Measurements from ENCODE around the gene FBXL20. TPM values are rescaled to one million over a fixed set of nuclear protein-coding genes. Genes with fewer than 3 reads are reported as not detected.
"Not testable (repeated sequence)": the region's sequence is repeated elsewhere in the genome, so short reads cannot be mapped to it uniquely, and the experiment has no call there.

Gene FBXL20
- total RNA-seq, 1 experiment from 2014 or later: 5.7 TPM

DNA sequence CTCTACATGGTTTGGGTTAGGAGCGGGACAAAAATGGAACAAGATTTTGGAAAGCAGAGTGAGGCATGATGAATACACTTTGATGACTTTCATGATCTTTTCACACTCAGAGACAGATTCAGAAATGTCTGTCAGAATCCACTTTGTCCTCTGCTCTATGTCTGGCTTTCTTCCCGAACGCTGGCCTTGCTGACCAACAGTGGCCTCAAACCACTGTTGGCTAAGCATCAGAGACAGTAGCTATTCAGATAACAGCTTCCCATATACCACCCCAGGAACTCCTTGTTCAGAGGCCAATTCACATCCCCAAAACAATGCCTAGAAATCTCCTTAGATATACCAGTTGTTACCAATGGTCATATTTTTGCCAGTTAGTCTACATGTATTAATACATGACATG is 40.9 kb downstream of the FBXL20 start:
- H3K4me3 ChIP-seq (ENCODE audit: insufficient read depth, low read depth, low read length): no peak overlapping the region
- no peaks in the 10 kb centered on the region for H3K36me3 ChIP-seq (replicated peaks; ENCODE audit: control insufficient read depth, insufficient read depth, low read length)
- H3K27me3 ChIP-seq (ENCODE audit: control insufficient read depth, insufficient read depth, low read length): no peaks in the 10 kb centered on the region
- DNase-seq: no peak

- no peaks in the 10 kb centered on the region for H3K36me3 ChIP-seq (replicated peaks; ENCODE audit: control insufficient read depth, insufficient read depth, low read length)
- H3K4me3 ChIP-seq (ENCODE audit: insufficient read depth, low read depth, low read length): no peak overlapping the region
- H3K27me3 ChIP-seq (ENCODE audit: control insufficient read depth, insufficient read depth, low read length): no peaks in the 10 kb centered on the region
- no peak for DNase-seq
Observed at GRCh38 chr17:39359994-39360393, 41.4 kb downstream of the FBXL20 start.

- H3K4me3 ChIP-seq (ENCODE audit: insufficient read depth, low read depth, low read length): no peak overlapping the region
- H3K27me3 ChIP-seq (ENCODE audit: control insufficient read depth, insufficient read depth, low read length): no peaks in the 10 kb centered on the region
- H3K36me3 ChIP-seq (replicated peaks; ENCODE audit: control insufficient read depth, insufficient read depth, low read length): no peaks in the 10 kb centered on the region
- DNase-seq: peak; percentile 35
Observed at GRCh38 chr17:39357986-39358385, 43.4 kb downstream of the FBXL20 start.

DNA sequence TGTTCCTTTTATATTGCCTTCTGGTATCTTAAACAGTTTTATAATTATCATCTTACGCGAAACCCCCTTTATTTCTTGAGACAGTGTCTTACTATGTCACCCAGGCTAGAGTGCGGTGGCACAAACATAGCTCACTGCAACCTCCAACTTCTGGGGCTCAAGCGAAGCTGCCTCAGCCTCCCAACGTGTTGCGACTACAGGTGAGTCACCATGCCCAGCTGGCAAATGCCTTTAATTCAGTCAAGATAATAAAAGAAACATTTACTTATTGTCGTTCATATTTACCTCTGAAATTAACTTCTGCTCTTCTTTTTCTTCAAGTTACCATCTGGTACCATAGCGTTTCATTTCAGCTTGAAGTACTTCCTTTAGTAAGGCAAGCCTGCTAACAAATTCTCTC is 43.9 kb downstream of the FBXL20 start:
- no peak for DNase-seq
- no peaks in the 10 kb centered on the region for H3K36me3 ChIP-seq (replicated peaks; ENCODE audit: control insufficient read depth, insufficient read depth, low read length)
- H3K4me3 ChIP-seq (ENCODE audit: insufficient read depth, low read depth, low read length): no peak overlapping the region
- H3K27me3 ChIP-seq (ENCODE audit: control insufficient read depth, insufficient read depth, low read length): no peaks in the 10 kb centered on the region

DNA sequence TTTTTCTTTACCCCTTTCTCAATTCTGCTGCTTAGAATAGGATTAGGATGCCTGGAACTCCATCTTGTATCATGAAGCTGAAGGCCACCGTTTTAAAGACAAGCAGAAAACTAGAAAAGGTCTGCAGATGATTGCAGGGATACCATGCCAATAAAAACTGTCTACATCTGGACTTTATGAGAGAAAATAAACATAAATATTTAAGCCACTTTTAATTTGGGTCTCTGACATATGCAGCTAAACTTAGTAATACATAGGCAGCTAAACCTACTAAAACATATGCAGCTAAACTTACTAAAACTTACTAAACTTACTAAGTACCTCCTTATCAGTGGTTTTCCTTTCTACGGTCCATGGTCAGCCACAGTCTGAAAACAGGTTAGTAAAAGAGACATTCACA is 48.4 kb downstream of the FBXL20 start:
- no peak overlapping the region for H3K4me3 ChIP-seq (ENCODE audit: insufficient read depth, low read depth, low read length)
- H3K36me3 ChIP-seq (replicated peaks; ENCODE audit: control insufficient read depth, insufficient read depth, low read length): no peaks in the 10 kb centered on the region
- H3K27me3 ChIP-seq (ENCODE audit: control insufficient read depth, insufficient read depth, low read length): no peaks in the 10 kb centered on the region
- no peak for DNase-seq

DNA sequence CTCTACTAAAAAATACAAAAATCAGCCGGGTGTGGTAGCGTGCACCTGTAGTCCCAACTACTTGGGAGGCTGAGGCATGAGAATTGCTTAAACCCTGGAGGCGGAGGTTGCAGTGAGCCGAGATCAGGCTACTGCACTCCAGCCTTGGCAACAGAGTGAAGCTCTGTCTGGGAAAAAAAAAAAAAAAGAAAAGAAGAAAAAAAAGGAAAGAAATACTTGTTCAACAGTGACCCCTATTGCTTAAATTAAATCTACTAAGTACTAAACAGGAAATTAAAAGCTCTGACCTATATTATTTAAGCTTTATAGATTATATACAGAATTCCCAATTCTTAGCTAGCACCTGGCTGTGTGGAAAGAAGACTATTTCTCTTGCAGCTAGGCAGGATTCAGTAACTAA is 48.9 kb downstream of the FBXL20 start:
- DNase-seq: no peak

DNA sequence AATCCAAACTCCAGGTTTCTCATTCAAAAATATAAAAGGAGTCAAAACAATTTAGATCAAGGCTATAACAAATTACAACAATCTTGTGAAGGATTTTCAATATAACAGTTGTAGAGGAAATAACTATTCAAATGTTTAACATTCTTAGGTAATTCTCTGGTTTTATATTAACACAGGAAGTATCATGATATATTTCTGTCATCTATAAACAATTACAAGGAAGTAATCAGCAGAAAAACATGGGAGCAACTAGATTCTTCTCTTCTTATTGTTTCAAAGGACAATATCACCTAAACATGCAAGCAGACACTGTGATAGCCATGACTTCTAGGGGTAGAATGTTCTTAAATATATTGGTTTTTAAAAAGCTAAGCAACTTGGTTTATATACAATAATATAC is 49.9 kb downstream of the FBXL20 start:
- no peak overlapping the region for H3K4me3 ChIP-seq (ENCODE audit: insufficient read depth, low read depth, low read length)
- H3K27me3 ChIP-seq (ENCODE audit: control insufficient read depth, insufficient read depth, low read length): no peaks in the 10 kb centered on the region
- DNase-seq: no peak
- H3K36me3 ChIP-seq (replicated peaks; ENCODE audit: control insufficient read depth, insufficient read depth, low read length): no peaks in the 10 kb centered on the region

More for the DNA sequence above, 48.9 kb downstream of the FBXL20 start:
- H3K27me3 ChIP-seq (ENCODE audit: control insufficient read depth, insufficient read depth, low read length): no peaks in the 10 kb centered on the region
- H3K36me3 ChIP-seq (replicated peaks; ENCODE audit: control insufficient read depth, insufficient read depth, low read length): no peaks in the 10 kb centered on the region
- no peak overlapping the region for H3K4me3 ChIP-seq (ENCODE audit: insufficient read depth, low read depth, low read length)

DNA sequence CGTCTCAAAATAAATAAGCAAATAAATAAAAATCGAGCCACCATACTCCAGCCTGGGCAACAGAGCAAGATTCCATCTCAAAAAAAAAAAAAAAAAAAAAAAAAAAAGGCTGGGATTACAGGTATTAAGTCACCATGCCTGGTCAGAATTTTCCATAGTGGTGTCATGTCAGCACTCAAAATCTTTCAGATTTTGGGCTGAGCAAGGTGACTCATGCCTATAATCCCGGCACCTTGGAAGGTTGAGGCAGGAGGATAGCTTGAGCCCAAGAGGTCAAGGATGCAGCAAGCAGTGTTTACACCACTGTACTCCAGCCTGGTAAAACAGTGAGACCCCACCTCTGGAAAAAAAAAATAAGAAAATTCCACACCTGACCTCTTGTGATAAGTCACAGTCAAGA is 52.2 kb downstream of the FBXL20 start:
- no peak for DNase-seq
- no peaks in the 10 kb centered on the region for H3K27me3 ChIP-seq (ENCODE audit: control insufficient read depth, insufficient read depth, low read length)
- H3K36me3 ChIP-seq (replicated peaks; ENCODE audit: control insufficient read depth, insufficient read depth, low read length): no peaks in the 10 kb centered on the region
- no peak overlapping the region for H3K4me3 ChIP-seq (ENCODE audit: insufficient read depth, low read depth, low read length)

DNA sequence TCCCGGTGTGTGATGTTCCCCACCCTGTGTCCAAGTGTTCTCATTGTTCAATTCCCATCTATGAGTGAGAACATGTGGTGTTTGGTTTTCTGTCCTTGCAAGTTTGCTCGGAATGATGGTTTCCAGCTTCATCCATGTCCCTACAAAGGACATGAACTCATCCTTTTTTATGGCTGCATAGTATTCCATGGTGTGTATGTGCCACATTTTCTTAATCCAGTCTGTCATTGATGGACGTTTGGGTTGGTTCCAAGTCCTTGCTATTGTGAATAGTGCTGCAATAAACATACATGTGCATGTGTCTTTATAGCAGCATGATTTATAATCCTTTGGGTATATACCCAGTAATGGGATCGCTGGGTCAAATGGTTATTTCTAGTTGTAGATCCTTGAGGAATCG is 54.6 kb downstream of the FBXL20 start:
- not testable (repeated sequence) for H3K36me3 ChIP-seq (replicated peaks; ENCODE audit: control insufficient read depth, insufficient read depth, low read length); H3K27me3 ChIP-seq (ENCODE audit: control insufficient read depth, insufficient read depth, low read length); DNase-seq; H3K4me3 ChIP-seq (ENCODE audit: insufficient read depth, low read depth, low read length)

GRCh38 chr17:39341541-39341940 is 59.9 kb downstream of the FBXL20 start:
- H3K4me3 ChIP-seq (ENCODE audit: insufficient read depth, low read depth, low read length): no peak overlapping the region
- no peaks in the 10 kb centered on the region for H3K27me3 ChIP-seq (ENCODE audit: control insufficient read depth, insufficient read depth, low read length)
- H3K36me3 ChIP-seq (replicated peaks; ENCODE audit: control insufficient read depth, insufficient read depth, low read length): no peaks in the 10 kb centered on the region
- DNase-seq: no peak

GRCh38 chr17:39340731-39341130 is 60.7 kb downstream of the FBXL20 start:
- no peaks in the 10 kb centered on the region for H3K27me3 ChIP-seq (ENCODE audit: control insufficient read depth, insufficient read depth, low read length)
- DNase-seq: no peak
- no peak overlapping the region for H3K4me3 ChIP-seq (ENCODE audit: insufficient read depth, low read depth, low read length)
- no peaks in the 10 kb centered on the region for H3K36me3 ChIP-seq (replicated peaks; ENCODE audit: control insufficient read depth, insufficient read depth, low read length)

GRCh38 chr17:39339272-39339671 is 62.2 kb downstream of the FBXL20 start:
- no peaks in the 10 kb centered on the region for H3K36me3 ChIP-seq (replicated peaks; ENCODE audit: control insufficient read depth, insufficient read depth, low read length)
- DNase-seq: no peak

DNA sequence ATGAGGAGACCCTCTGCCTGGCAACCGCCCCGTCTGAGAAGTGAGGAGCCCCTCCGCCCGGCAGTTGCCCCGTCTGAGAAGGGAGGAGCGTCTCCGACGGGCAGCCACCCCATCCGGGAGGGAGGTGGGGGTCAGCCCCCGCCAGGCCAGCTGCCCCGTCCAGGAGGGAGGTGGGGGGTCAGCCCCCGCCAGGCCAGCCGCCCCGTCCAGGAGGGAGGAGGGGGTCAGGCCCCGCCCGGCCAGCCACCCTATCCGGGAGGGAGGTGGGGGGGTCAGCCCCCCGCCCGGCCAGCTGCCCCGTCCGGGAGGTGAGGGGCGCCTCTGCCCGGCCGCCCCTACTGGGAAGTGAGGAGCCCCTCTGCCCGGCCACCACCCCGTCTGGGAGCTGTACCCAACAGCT is 63.8 kb downstream of the FBXL20 start:
- not testable (repeated sequence) for H3K4me3 ChIP-seq (ENCODE audit: insufficient read depth, low read depth, low read length); H3K36me3 ChIP-seq (replicated peaks; ENCODE audit: control insufficient read depth, insufficient read depth, low read length); H3K27me3 ChIP-seq (ENCODE audit: control insufficient read depth, insufficient read depth, low read length); DNase-seq

More at GRCh38 chr17:39339272-39339671, 62.2 kb downstream of the FBXL20 start:
- Histone ChIP-seq H3K27me3 (ENCODE audit: control insufficient read depth, insufficient read depth, low read length) (no peaks in the 10 kb centered on the region), H3K4me3 (ENCODE audit: insufficient read depth, low read depth, low read length) (no peak overlapping the region)

DNA sequence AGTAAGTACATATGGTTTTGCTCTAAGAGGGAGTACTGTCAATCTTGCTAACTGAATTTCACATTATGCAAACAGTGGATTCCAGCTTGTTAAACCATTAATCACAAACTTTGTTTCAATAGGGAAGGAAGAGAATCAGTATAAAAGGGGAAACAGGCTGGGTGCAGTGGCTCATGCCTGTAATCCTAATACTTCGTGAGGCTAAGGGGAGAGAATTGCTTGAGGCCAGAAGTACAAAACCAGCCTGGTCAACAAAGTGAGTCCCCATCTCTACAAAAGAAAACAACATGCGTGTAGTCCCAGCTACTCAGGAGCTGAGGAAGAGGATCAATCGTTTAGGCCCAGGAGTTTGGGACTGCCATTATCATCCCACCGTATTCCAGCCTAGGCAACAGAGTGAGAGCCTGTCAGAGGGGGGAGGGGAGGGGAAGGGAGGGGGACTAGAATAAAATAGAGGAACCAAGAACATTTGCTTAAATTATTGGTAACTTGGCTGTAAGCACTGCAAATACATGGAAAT is 65.7 kb downstream of the FBXL20 start:
- no peak overlapping the region for H3K4me3 ChIP-seq (ENCODE audit: insufficient read depth, low read depth, low read length)
- DNase-seq: no peak
- no peaks in the 10 kb centered on the region for H3K36me3 ChIP-seq (replicated peaks; ENCODE audit: control insufficient read depth, insufficient read depth, low read length)
- no peaks in the 10 kb centered on the region for H3K27me3 ChIP-seq (ENCODE audit: control insufficient read depth, insufficient read depth, low read length)

DNA sequence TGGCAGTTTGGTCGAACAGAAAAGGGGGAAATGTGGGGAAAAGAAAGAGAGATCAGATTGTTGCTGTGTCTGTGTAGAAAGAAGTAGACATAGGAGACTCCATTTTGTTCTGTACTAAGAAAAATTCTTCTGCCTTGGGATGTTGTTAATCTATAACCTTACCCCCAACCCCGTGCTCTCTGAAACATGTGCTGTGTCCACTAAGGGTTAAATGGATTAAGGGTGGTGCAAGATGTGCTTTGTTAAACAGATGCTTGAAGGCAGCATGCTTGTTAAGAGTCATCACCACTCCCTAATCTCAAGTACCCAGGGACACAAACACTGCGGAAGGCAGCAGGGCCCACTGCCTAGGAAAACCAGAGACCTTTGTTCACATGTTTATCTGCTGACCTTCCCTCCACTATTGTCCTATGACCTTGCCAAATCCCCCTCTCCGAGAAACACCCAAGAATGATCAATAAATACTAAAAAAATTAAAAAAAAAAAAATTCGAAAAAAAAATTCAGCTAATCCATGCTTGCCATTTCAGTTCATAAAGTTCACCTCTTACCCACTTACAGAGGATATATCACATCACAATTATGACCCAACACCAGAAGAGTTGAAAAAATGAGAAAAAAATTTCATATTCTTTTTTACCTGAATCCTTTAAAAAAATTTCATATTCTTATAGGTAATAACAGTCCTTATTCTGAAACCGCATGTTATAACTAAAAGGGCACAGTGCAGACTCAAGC is 67.2 kb downstream of the FBXL20 start:
- not testable (repeated sequence) for H3K27me3 ChIP-seq (ENCODE audit: control insufficient read depth, insufficient read depth, low read length); DNase-seq; H3K4me3 ChIP-seq (ENCODE audit: insufficient read depth, low read depth, low read length); H3K36me3 ChIP-seq (replicated peaks; ENCODE audit: control insufficient read depth, insufficient read depth, low read length)
